Breast epithelium (tissue), 3 donors: ENCODE data around the gene FCGR3A.
"Not testable (repeated sequence)": the region's sequence is repeated elsewhere in the genome, so short reads cannot be mapped to it uniquely, and the experiment has no call there.

Source experiments
- CTCF ChIP-seq, 3 donors: fragments of 450-650 bp; IDR thresholded peaks; one replicate each; pipeline ENCODE4 v1.5.1; 2016 to 2017; ENCODE audit warnings: antibody characterized with exemption in 3 of 3, mild to moderate bottlenecking in 3 of 3, moderate library complexity in 3 of 3
- POLR2A ChIP-seq: fragments of 450-650 bp; IDR thresholded peaks from one replicate; pipeline ENCODE4 v1.6.1; 2016; ENCODE audit warnings: antibody characterized with exemption, mild to moderate bottlenecking, moderate library complexity
- POLR2AphosphoS5 ChIP-seq, 3 donors: sonication (generic); formaldehyde crosslinking; IDR thresholded peaks; one replicate each; pipeline ENCODE4 v1.6.1; 2017; ENCODE audit warnings: antibody characterized with exemption in 3 of 3

DNA sequence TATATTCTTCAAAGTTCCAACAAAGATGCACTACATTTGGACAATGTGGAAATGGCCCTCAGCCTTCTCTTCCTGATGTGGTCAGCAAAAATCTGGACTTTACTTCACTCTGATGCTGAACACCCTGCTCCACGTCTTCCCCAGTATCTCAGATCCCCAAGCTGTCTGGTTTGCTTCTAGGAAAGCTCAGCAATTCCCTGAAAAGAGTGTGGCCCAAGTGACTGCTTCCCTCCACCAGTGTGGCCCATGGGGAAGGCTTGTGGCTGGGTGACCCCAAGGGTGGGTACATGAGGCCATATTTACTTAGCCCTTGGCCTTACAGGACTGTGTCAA is 36.2 kb downstream of the FCGR3A start:
- TF ChIP-seq POLR2A; CTCF (IDR thresholded peaks at IDR 0.05); POLR2AphosphoS5 (IDR thresholded peaks at IDR 0.05): not testable (repeated sequence)
